Motor neuron (in vitro differentiated cells): ENCODE measurements around the gene HOXA11. TPM values are rescaled to one million over a fixed set of nuclear protein-coding genes. Genes with fewer than 3 reads are reported as not detected.
A peak's percentile ranks its signal among the peaks of the same experiment; 100 is the strongest.

Experiments used
- ATAC-seq, 8 experiments: fragments of 200-7000 bp; cut with Tn5 transposase; replicated peaks in 6 of 8; 2 replicates each; pipeline ENCODE4 v1.8.0; 2021; ENCODE audit warnings: mild to moderate bottlenecking in 8 of 8, moderate library complexity in 8 of 8
- H3K27ac ChIP-seq, 2 donors: fragments of 250-450 bp; sonication (Bioruptor Pico); 2 replicates each; pipeline ENCODE4 v1.9.0; 2021; ENCODE audit warnings: antibody characterized with exemption in 2 of 2, mild to moderate bottlenecking in 2 of 2, moderate library complexity in 1 of 2
- H3K4me1 ChIP-seq, 2 donors: fragments of 250-450 bp; sonication (Bioruptor Pico); replicated peaks in 1 of 2; 2 replicates each; pipeline ENCODE4 v1.6.1; 2021; ENCODE audit warnings: antibody characterized with exemption in 2 of 2, mild to moderate bottlenecking in 2 of 2, moderate library complexity in 1 of 2
- H3K4me3 ChIP-seq, 5 donors: fragments of 250-450 bp; sonication (Bioruptor Pico); 2 replicates each; pipeline ENCODE4 v1.9.0; 2021; ENCODE audit warnings: antibody characterized with exemption in 5 of 5, mild to moderate bottlenecking in 5 of 5, moderate library complexity in 4 of 5
- WGBS, 10 experiments: fragments of 450-650 bp; shearing (Covaris generic); methylation state at CpG; one replicate each; pipeline ENCODE4 v1.0.0; 2022; 5-methylcytosine and 5-hydroxymethylcytosine counted together
- in situ Hi-C, 9 experiments: fragments of 400-800 bp; cut with MboI; loops; one replicate each; pipeline ENCODE4 v1.15.0; 2021; ENCODE audit warnings: low sequenced_read_pairs in 9 of 9, low pct_unique_long_range_greater_than_20kb in 2 of 9; ENCODE audit not compliant: unreplicated experiment in 9 of 9
- total RNA-seq, 8 experiments: library from RNA; unstranded; fragments of 300-600 nt; gene quantifications; 2 replicates each; pipeline versions ENCODE4 v1.2.3 to v1.2.4, GENCODE V29; 2022

HOXA11 gene
- total RNA-seq, 8 experiments from 2014 or later: 0.05 to 5.7 (median 0.43) TPM; not detected in 1

DNA sequence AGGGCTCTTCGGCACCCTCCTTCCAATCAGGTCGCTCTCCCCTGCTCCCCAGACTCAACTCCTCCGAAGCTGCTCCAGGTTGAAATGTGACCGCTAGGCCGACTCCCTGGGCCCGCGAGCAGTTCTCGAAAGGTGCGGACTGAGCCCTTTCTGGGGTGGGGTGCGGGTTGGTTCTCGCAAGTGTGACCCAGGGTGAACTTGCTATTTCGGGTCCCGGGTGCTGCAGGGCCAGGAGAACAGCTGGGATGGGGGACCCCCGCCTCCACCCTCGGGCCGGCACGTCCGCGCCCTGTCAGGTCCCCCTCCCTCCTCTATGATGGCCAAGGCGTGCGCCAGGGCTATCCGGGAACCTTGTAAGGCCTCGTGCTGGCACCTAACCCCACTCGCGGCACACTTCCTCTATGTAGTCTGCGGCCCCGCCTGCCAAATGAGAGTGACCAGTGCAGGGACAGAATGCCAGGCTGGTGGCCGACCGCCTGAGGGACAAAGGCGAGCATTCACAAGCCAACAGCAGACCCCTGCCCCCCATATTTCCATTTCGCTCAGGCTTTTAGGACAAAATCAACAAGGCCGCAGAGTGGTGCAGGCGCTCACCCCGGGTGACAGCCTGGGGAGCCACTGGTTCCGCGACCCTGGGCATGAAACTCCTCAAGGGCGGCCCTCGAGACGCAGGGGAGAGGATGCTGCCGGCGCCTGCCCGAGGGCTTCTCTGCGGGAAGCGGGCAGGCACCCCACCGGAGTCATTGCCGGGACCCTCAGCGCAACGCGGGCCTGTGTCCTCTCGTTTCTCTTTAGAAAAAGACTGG lies 28.6 kb upstream of the HOXA11 start:
- WGBS, 10 experiments: 10 to 100% (median 85%) methylated on average over 1 to 13 of the region's 50 CpGs; no CpG with 5 or more reads in 5 of the 10 experiments
- in situ Hi-C loops: loop anchor here in 5 of 9 experiments (25.0 kb wide), 4 partner anchors 374 to 799 kb away; no protein-coding TSS in a partner anchor
- ATAC-seq: no peak

DNA sequence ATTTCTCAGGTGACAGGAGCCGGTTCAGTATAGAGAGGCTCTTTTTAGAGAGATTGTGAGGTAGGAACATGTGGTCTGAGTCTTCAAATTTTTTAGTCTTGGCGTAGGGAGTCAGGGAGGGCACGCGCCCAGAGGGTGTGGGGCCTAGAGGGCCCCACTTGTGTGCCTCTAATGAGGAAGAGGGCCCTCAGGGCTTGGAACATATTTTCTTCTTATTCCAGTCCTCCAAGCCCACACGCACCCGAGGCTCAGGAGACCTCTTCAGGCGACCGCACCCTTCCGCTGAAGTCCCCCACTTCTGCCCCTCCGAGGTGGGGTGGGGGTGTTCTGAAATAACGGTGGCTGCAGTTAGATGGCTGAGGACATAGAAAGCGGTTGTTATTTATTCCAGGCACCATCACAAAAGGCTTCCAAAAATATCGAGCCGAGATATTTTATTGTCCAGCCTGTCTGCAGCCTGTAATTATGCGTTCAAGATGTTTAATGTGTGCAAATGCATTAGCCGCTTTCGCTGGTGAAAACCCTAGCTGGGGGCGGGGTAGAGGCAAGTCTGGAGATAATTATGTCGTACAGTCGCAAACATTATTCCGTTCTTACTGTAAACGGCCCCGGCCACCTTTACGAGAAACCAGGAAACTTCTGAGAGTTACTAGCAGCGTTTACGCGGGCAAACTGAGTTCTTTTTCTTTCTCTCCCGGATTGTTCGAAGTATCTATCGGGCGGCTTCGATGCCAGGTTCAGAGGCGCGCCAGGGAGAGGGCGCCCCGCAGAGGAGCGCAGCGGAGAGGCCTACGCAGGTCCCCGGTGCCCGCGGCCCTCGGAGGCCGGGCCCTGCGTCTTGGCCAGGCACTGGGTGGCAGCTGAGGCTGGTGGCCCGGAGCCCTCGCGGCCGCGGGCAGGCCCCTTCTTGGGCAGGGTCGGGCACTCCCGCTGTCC lies 27.7 kb upstream of the HOXA11 start:
- in situ Hi-C loops: loop anchor here in 5 of 9 experiments (25.0 kb wide), 4 partner anchors 375 to 800 kb away; no protein-coding TSS in a partner anchor
- 5 to 45% (median 20%) methylated on average over 4 to 19 of the region's 52 CpGs; no CpG with 5 or more reads in 3 of the 10 experiments for WGBS, 10 experiments
- Histone ChIP-seq H3K4me3 (no peak overlapping the region), H3K27ac (no peak overlapping the region), H3K4me1 (no peaks in the 10 kb centered on the region)
- ATAC-seq: peak in 2 of 8 experiments; percentile 83 to 86

More for the DNA sequence above, 28.6 kb upstream of the HOXA11 start:
- H3K4me1 ChIP-seq: no peaks in the 10 kb centered on the region
- no peak overlapping the region for H3K4me3 ChIP-seq
- H3K27ac ChIP-seq: no peak overlapping the region

DNA sequence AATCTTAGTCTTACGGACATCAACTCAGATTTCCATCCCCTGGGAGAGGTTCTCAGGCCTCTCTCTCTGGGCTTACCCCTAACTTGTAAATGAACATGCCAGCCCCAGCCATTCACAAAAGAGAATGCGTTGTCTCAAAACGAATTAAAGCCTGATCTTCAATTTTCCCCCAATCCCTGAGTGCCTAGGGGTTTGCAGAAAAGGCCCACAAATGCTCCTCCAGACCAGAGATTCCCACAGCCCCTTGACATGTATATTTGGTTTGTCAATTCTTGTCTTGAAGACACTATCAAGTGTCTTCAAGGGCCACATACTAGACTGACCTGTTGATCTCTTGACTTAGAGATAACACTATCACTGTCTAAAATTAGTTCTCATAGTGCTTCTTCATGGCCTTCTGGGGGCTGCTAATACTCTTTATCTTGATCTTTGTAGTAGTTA lies 26.8 kb upstream of the HOXA11 start:
- ATAC-seq: no peak
- 16 to 88% (median 21%) methylated on average over 1 to 3 of the region's 3 CpGs; no CpG with 5 or more reads in 3 of the 10 experiments for WGBS, 10 experiments

DNA sequence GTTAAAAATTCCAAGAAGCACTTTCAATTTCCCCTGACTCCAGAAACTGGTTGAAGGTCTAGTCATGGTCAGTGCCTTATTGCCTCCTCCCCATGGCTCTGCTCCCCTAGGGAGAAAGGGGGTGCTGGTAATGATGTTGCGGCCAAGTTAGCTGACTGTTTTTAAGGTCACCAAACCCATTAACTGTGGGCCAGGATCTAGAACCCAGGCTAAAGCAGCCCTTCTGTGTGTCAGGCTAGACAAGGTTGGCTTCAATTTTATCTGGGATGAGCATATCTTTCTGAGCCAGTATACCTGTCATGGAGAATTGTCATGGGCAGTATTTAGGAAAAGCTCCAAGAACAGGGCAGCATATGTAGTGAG lies 26.0 kb upstream of the HOXA11 start:
- H3K4me1 ChIP-seq: no peaks in the 10 kb centered on the region
- no peak overlapping the region for H3K4me3 ChIP-seq
- no peak for ATAC-seq
- H3K27ac ChIP-seq: no peak overlapping the region
- in situ Hi-C loops: loop anchor here in 5 of 9 experiments (25.0 kb wide), 4 partner anchors 376 to 801 kb away; no protein-coding TSS in a partner anchor
- WGBS, 10 experiments: 80 to 100% (median 83%) methylated on average over 1 of the region's 1 CpG; no CpG with 5 or more reads in 7 of the 10 experiments

More for the DNA sequence above, 26.8 kb upstream of the HOXA11 start:
- no peak overlapping the region for H3K4me3 ChIP-seq
- in situ Hi-C loops: loop anchor here in 5 of 9 experiments (25.0 kb wide), 4 partner anchors 376 to 801 kb away; no protein-coding TSS in a partner anchor
- H3K27ac ChIP-seq: no peak overlapping the region
- H3K4me1 ChIP-seq: no peaks in the 10 kb centered on the region

DNA sequence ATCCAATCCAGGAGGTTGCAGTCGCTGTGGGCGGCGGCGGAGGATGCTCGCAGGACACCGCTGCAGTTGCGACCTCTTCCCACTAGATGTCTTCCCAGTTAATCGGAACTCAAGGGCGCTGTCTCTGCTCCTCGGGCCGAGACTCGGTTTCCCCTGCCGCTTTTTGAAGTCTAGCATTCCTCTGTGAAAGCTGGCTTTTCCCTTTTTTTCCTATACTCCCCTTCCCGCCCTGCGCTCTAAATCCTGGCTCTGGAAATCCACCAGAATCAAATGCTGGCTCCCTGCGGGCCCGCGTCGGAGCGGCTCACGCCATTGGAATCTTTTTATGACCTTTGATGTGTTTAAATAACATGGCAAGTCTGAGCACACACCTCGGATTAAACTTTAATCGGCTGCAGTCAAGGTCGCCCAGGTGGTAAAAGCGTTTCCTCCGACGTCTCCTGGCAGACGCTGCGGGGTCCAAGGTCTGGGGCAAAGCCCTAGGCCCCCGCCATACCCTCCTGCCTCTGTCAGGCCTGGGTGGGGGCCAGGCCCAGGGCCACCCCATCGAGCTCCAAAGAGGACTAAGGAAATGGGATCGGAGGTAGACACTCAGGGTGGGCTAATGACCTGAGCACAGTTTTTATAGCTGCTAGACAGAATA lies 25.5 kb upstream of the HOXA11 start:
- ATAC-seq: peak in 7 of 8 experiments; percentile 39 to 57 (median 44)
- WGBS, 10 experiments: 0 to 62% (median 9%) methylated on average over 1 to 20 of the region's 32 CpGs; no CpG with 5 or more reads in 2 of the 10 experiments
- in situ Hi-C loops: loop anchor here in 5 of 9 experiments (25.0 kb wide), 4 partner anchors 377 to 802 kb away; no protein-coding TSS in a partner anchor
- no peaks in the 10 kb centered on the region for H3K4me1 ChIP-seq
- H3K4me3 ChIP-seq: no peak overlapping the region
- no peak overlapping the region for H3K27ac ChIP-seq

DNA sequence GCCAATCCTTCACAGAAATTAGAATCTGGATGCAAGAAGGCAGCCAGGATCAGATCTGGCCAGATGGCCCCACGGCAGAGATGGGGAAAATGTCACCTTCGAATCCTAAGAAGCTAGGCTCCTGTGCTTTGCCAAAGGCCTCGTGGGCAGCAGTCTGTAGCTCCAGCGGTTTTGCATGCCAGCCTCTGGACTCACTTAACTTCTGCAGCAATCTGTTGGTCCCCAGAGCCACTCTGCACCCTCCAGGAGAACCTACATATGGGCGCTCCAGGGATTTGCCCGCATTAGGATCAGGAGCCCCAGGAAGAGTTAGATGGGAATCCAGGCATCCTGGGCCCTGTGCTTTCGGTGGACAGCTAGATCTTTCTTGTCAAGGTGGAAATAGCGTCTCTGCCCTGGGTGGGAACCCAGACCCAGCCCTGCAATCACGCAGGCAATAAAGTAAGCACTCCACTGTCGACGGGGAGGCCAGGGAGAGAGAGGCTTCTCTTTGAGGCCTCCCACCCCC lies 25.0 kb upstream of the HOXA11 start:
- H3K4me3 ChIP-seq: no peak overlapping the region

DNA sequence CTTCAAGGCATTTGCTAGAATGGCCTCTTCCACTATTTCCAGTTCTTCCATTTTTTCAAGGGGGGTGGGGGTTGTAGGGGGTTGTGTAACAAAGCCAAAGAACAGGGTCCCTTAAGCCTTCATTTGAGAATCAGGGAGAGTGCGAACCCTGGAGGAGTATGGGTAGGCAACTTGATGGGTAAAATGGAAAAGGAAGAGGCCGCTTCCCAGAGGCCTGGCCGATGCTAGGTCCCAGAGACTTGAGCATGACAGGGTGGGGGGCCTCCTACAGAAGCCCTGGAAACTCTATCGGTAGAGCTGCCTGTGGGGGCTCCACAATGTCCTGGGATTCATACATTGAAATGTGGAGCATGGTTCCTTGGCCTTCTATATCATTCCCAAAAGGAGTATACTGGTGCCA lies 24.0 kb upstream of the HOXA11 start:
- 40 to 100% (median 65%) methylated on average over 1 to 2 of the region's 4 CpGs; no CpG with 5 or more reads in 4 of the 10 experiments for WGBS, 10 experiments
- in situ Hi-C loops: loop anchor here in 6 of 9 experiments (10.0 to 25.0 kb wide), 5 partner anchors 366 to 803 kb away; no protein-coding TSS in a partner anchor
- Histone ChIP-seq H3K4me1 (no peaks in the 10 kb centered on the region), H3K27ac (no peak overlapping the region), H3K4me3 (no peak overlapping the region)
- ATAC-seq: no peak

More for the DNA sequence above, 25.0 kb upstream of the HOXA11 start:
- no peak for ATAC-seq
- Histone ChIP-seq H3K27ac (no peak overlapping the region), H3K4me1 (no peaks in the 10 kb centered on the region)
- in situ Hi-C loops: loop anchor here in 6 of 9 experiments (10.0 to 25.0 kb wide), 5 partner anchors 365 to 802 kb away; no protein-coding TSS in a partner anchor
- 0 to 77% (median 27%) methylated on average over 4 to 9 of the region's 11 CpGs; no CpG with 5 or more reads in 5 of the 10 experiments for WGBS, 10 experiments

DNA sequence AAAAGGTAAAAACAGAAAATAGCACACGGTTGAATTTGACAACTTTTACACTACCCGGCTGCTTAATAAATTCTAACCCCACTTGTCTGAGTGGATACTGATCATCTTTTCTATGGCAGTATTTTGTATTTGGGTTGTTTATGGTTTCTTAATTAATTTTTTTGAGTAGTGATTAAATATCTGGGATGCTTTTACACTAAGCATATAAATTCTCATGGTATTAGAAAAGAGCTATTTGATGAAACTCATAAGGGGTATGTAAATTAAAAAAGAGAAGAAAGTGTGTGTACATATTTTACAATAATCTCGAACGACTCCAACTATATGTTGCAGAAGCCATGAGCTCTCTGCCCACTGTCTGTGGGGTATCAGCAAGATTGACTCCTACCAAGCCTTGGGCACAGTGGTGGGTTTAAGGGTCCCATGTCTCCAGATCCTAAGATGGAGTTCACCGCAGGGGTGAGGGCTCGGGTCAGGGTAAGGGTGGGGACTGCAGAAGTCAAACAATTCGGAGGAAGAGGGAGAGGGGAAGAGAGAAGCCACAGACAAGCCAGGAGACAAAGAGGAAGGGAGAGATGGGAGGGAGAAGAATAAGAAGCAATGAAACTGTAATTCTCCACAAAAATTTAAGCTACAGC lies 22.4 kb upstream of the HOXA11 start:
- in situ Hi-C loops: loop anchor here in 6 of 9 experiments (10.0 to 25.0 kb wide), 5 partner anchors 367 to 805 kb away; no protein-coding TSS in a partner anchor
- 0 to 88% (median 28%) methylated on average over 2 to 7 of the region's 7 CpGs for WGBS, 10 experiments
- H3K4me1 ChIP-seq: no peaks in the 10 kb centered on the region
- no peak overlapping the region for H3K27ac ChIP-seq
- no peak for ATAC-seq
- no peak overlapping the region for H3K4me3 ChIP-seq

DNA sequence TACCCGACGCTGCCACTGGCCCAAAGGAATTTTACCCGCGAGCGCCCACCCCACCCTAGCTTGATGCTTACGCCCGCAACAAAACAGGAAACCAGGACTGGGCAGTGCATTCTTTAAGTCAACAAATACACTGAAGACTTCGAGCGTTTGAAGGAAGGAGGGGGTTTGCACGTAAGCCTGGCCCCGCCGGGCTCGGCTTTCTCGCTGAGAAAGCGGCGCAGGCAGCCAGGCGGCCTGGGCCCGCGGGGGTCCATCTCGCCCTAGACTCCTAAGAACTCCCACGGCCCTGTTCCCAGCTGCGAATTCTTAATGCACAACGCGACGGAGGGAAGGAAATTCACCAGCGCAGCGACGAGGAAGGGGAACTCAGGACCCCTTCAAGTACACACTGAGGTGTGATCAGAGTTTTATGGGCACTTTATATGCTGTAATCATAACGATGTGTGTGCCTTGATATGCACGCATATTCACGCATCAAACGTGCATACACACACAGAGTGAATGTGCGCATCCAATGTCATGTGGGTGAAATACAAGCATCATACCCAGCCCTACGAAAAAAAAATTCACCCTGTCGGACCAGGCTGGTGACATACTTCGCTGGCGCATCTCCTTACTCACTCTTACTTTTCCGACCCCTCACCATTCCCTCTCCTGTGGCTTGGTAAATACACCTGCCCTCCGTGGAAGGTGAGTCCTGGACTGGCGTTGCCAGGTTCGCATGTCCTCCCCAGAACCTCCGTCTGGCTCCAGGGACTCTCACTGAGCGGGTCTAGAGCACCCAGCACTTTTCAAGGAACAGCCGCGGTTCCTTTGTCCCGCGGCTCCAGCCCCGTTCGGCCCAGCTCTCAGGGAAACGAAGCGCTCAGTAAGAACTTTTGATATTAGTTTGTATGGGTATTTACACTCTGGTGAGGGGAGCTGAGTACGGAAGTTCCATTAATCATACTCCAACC lies 20.6 kb upstream of the HOXA11 start:
- peak in 3 of 8 experiments; percentile 3 to 53 (median 14) for ATAC-seq
- no peaks in the 10 kb centered on the region for H3K4me1 ChIP-seq
- in situ Hi-C loops: loop anchor here in 6 of 9 experiments (10.0 to 25.0 kb wide), 5 partner anchors 369 to 807 kb away; no protein-coding TSS in a partner anchor
- no peak overlapping the region for H3K4me3 ChIP-seq
- H3K27ac ChIP-seq: no peak overlapping the region
- 0 to 75% (median 3%) methylated on average over 2 to 24 of the region's 52 CpGs; no CpG with 5 or more reads in 1 of the 10 experiments for WGBS, 10 experiments

DNA sequence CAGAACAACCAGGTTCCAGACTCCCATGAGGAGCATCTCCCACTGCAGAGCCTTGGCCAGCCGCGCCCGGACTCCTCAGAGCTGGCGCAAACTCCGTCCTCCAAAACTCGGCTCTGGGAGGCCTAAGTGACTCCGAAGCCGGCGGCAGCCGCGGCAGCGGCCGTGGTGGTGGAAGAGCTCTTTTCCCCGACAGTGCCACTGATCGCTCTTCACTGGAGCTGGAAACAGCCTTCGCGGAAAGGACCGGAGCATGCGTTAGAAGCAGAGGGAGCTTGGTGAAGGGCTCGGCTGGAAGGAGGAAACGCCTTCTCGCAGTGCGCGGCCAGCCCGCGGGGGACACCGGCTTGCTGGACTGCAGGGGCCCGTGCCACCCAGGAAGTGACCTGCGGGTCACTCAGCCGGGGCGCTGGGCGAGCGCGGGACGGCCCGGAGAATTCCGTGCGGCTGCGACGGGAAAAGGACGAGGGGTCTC lies 19.9 kb upstream of the HOXA11 start:
- WGBS, 10 experiments: 0 to 5% (median 0%) methylated on average over 1 to 16 of the region's 41 CpGs; no CpG with 5 or more reads in 5 of the 10 experiments
- H3K27ac ChIP-seq: no peak overlapping the region
- in situ Hi-C loops: loop anchor here in 6 of 9 experiments (10.0 to 25.0 kb wide), 5 partner anchors 370 to 807 kb away; no protein-coding TSS in a partner anchor
- ATAC-seq: peak in 3 of 8 experiments; percentile 3 to 23 (median 12)
- H3K4me3 ChIP-seq: no peak overlapping the region
- no peaks in the 10 kb centered on the region for H3K4me1 ChIP-seq
